GM12865 (cell line): Measurements from ENCODE around the gene TAF11L9.
"Not testable (repeated sequence)": the region's sequence is repeated elsewhere in the genome, so short reads cannot be mapped to it uniquely, and the experiment has no call there.

Experiments
- DNase-seq: peaks from one replicate; pipeline ENCODE4 v3.0.0; 2010; ENCODE audit warnings: low read depth
- H3K4me3 ChIP-seq: 2 replicates; pipeline ENCODE4 v1.5.1; 2011; ENCODE audit warnings: mild to moderate bottlenecking, low read depth, low read length, control low read depth
- TF ChIP-seq, protein P1 (sequence below): IDR thresholded peaks from 2 replicates; pipeline ENCODE4 v1.5.1; 2011; ENCODE audit warnings: low read length, control low read depth, low read depth, inconsistent platforms; ENCODE audit not compliant: insufficient read depth; ENCODE audit errors: missing control alignments

Gene TAF11L9

DNA sequence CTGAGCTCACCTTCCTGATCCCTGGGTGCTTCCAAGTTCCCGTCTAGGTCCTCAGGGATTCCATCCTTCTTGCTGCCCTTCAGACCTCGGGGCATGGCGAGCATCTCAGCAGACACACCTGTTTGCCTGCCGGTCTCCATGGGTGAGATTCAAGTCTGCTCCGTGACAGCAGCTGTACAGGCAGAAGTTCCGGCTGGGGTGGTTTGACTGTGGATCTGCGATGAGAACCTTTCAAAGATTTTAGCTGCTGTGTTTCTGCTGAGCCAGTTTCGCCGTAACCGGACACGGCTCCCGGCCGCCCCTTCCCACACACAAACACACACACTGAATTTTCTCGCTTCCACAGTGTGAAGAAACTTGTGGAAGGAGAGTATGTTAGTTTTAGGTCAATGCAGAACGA, at the start of gene TAF11L9:
Gene TAF11L9, minus strand, starts transcription at position 140 of the 400 bp plus-strand sequence.
- not testable (repeated sequence) for H3K4me3 ChIP-seq, DNase-seq

DNA sequence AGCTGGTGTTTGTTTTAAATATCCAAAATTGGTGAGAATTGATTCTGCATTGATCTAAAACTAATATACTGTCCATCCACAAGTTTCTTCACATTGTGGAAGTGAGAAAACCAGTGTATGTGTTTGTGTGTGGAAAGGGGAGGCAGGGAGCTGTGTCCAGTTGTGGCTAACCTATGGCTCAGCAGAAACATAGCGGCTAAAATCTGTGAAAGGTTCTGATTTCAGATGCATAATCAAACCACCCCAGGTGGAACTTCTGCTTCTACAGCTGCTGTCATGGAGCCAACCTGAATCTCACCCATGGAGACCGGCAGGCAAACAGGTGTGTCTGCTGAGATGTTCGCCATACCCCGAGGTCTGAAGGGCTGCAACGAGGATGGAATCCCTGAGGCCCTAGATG, 40.0 kb upstream of the TAF11L9 start, which contains the start of gene TAF11L14:
Gene TAF11L14, plus strand, starts transcription at position 301 of the 400 bp plus-strand sequence.
- H3K4me3 ChIP-seq: no peak within 1 kb of the TSS
- DNase-seq: no peak
- TF ChIP-seq, protein P1, sequence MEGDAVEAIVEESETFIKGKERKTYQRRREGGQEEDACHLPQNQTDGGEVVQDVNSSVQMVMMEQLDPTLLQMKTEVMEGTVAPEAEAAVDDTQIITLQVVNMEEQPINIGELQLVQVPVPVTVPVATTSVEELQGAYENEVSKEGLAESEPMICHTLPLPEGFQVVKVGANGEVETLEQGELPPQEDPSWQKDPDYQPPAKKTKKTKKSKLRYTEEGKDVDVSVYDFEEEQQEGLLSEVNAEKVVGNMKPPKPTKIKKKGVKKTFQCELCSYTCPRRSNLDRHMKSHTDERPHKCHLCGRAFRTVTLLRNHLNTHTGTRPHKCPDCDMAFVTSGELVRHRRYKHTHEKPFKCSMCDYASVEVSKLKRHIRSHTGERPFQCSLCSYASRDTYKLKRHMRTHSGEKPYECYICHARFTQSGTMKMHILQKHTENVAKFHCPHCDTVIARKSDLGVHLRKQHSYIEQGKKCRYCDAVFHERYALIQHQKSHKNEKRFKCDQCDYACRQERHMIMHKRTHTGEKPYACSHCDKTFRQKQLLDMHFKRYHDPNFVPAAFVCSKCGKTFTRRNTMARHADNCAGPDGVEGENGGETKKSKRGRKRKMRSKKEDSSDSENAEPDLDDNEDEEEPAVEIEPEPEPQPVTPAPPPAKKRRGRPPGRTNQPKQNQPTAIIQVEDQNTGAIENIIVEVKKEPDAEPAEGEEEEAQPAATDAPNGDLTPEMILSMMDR: no peak

DNA sequence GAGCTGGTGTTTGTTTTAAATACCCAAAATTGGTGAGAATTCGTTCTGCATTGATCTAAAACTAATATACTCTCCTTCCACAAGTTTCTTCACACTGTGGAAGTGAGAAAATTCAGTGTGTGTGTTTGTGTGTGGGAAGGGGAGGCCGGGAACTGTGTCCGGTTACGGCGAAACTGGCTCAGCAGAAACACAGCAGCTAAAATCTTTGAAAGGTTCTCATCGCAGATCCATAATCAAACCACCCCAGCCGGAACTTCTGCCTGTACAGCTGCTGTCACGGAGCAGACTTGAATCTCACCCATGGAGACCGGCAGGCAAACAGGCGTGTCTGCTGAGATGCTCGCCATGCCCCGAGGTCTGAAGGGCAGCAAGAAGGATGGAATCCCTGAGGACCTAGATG, 37.6 kb upstream of the TAF11L9 start, which contains the start of gene TAF11L13:
Gene TAF11L13, plus strand, starts transcription at position 301 of the 400 bp plus-strand sequence.
- H3K4me3 ChIP-seq, DNase-seq: not testable (repeated sequence)

GRCh38 chr5:17625686-17626085, 31.5 kb upstream of the TAF11L9 start:
- H3K4me3 ChIP-seq: no peak overlapping the region
- no peak for DNase-seq
- TF ChIP-seq, protein P1: no peak

GRCh38 chr5:17620627-17621026, 26.4 kb upstream of the TAF11L9 start:
- no peak for DNase-seq
- TF ChIP-seq, protein P1: no peak
- H3K4me3 ChIP-seq: no peak overlapping the region

GRCh38 chr5:17619354-17619753, 25.2 kb upstream of the TAF11L9 start:
- TF ChIP-seq, protein P1: no peak
- DNase-seq: no peak
- H3K4me3 ChIP-seq: no peak overlapping the region

GRCh38 chr5:17614872-17615605, 20.8 kb upstream of the TAF11L9 start:
- TF ChIP-seq, protein P1: no peak
- DNase-seq: no peak
- no peak overlapping the region for H3K4me3 ChIP-seq

DNA sequence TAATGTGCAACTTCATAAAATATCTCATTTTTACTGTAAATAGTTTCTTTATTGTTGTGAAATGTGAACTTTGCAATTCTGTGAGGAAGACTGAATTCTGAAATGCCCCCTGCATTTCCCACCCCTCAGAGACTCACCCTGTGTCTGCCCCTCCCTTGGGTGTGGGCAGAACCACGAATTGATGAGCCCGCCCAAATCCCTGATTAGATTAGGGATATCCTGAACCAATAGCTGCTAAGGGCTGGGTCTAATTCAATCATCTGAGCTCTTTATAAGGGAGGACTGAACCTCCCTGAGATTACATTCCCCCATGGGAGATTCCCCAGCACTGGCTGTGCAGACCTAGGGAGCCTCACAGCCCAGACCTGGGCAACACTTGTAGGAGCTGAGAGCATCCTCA, 15.9 kb upstream of the TAF11L9 start, which contains the start of gene TAF11L12:
Gene TAF11L12, plus strand, starts transcription at position 301 of the 400 bp plus-strand sequence.
- H3K4me3 ChIP-seq, DNase-seq: not testable (repeated sequence)

DNA sequence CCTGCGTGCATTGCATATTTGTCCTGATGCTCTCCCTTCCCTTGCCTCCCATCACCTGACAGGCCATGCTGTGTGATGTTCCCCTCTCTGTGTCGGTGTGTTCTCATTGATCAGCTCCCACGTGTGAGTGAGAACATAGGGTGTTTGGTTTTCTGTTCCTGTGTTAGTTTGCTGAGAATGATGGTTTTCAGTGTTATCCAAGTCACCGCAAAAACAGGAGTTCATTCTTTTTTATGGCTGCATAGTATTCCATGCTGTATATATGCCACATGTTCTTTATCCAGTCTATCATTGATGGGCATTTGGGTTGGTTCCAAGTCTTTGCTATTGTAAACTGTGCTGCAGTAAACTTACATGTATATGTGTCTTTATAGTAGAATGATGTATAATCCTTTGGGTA, 13.3 kb upstream of the TAF11L9 start:
- DNase-seq, H3K4me3 ChIP-seq: not testable (repeated sequence)
